ENCODE data around the gene TCF7L1. TPM values are rescaled to one million over a fixed set of nuclear protein-coding genes. Genes with fewer than 3 reads are reported as not detected.
A peak's percentile ranks its signal among the peaks of the same experiment; 100 is the strongest.

The TCF7L1 gene
- total and polyA plus RNA-seq, 2 of the 13 experiments (the other 11 are each of a cell fraction or from before 2014, with no cell fraction given), result 0.04 to 0.15 TPM

DNA sequence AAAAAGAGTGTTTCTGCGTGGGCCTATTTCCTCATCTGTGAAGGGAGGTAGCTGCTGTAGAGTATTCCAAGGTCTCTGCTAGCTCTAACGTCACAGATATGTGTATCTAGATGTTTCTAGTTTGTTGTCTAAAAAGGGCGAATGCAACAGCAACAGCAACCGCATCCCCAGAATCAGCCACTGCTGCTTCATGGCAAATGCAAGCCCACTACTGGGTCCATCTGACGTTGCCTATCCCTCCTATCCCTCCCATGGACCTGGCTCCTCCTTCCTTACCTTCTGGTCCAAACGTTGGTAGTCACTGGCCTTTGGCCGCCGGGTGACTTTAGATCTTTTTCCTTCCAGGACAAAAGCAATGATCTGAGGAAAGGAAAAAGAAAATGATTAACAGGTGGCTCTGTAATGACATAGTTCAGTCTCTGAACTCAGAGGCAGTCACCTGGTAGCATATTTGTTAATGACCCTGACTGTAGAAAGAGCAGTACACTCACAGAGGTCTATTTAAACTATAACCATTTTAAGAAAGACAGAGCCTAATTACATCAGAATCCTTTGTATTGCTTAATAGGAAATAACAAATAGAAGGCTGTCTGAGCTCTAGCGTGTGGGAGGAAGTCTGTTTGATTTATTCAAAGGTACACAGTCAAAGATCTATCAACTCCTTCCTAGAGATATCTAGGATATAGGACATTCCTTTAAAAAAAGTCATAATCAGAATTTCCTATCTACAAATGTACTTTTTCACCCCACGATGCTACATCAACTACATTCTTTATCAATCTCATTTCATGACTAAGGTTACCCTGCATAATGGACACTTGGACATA is 191.7 kb downstream of the TCF7L1 start (continued):
- TF ChIP-seq ZNF572 (CRISPR knock-in tag; IDR thresholded peaks at IDR 0.05), result no peak
- TF ChIP-seq, protein P1, sequence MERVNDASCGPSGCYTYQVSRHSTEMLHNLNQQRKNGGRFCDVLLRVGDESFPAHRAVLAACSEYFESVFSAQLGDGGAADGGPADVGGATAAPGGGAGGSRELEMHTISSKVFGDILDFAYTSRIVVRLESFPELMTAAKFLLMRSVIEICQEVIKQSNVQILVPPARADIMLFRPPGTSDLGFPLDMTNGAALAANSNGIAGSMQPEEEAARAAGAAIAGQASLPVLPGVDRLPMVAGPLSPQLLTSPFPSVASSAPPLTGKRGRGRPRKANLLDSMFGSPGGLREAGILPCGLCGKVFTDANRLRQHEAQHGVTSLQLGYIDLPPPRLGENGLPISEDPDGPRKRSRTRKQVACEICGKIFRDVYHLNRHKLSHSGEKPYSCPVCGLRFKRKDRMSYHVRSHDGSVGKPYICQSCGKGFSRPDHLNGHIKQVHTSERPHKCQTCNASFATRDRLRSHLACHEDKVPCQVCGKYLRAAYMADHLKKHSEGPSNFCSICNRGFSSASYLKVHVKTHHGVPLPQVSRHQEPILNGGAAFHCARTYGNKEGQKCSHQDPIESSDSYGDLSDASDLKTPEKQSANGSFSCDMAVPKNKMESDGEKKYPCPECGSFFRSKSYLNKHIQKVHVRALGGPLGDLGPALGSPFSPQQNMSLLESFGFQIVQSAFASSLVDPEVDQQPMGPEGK (CRISPR knock-in tag; IDR thresholded peaks at IDR 0.05), result no peak
- TF ChIP-seq MATR3 (CRISPR knock-in tag; IDR thresholded peaks at IDR 0.05), result no peak
- no peak for TF ChIP-seq ZNF557 (CRISPR knock-in tag; IDR thresholded peaks at IDR 0.05)
- peak; percentile 35; the same call in 1 of the 2 replicates for TF ChIP-seq ELF1 (CRISPR knock-in tag; IDR thresholded peaks at IDR 0.05)
- peak; percentile 50; the same call in 1 of the 2 replicates for TF ChIP-seq FOXK2 (IDR thresholded peaks at IDR 0.05)
- TF ChIP-seq KDM3A (CRISPR knock-in tag; IDR thresholded peaks at IDR 0.05; ENCODE audit: low read depth), result peak; percentile 29; the same call in 1 of the 2 replicates
- TF ChIP-seq, protein P2, sequence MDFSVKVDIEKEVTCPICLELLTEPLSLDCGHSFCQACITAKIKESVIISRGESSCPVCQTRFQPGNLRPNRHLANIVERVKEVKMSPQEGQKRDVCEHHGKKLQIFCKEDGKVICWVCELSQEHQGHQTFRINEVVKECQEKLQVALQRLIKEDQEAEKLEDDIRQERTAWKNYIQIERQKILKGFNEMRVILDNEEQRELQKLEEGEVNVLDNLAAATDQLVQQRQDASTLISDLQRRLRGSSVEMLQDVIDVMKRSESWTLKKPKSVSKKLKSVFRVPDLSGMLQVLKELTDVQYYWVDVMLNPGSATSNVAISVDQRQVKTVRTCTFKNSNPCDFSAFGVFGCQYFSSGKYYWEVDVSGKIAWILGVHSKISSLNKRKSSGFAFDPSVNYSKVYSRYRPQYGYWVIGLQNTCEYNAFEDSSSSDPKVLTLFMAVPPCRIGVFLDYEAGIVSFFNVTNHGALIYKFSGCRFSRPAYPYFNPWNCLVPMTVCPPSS (IDR thresholded peaks at IDR 0.05), result no peak
- no peak for TF ChIP-seq NFKB2 (CRISPR knock-in tag; IDR thresholded peaks at IDR 0.05; ENCODE audit: borderline replicate concordance)
- 0 out of 2 replicates have a peak, but pooled peaks have one; percentile 13 for TF ChIP-seq HCFC1 (IDR thresholded peaks at IDR 0.05; ENCODE audit: low read depth, low read length)
- 0 out of 2 replicates have a peak, but pooled peaks have one; percentile 34 for TF ChIP-seq ZNF639 (CRISPR knock-in tag; conservative IDR thresholded peaks at IDR 0.05)
- peak; percentile 28; the same call in 1 of the 2 replicates for TF ChIP-seq ZFX (CRISPR knock-in tag; IDR thresholded peaks at IDR 0.05; ENCODE audit: low read depth)
- TF ChIP-seq, protein P3, sequence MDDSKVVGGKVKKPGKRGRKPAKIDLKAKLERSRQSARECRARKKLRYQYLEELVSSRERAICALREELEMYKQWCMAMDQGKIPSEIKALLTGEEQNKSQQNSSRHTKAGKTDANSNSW (CRISPR knock-in tag; IDR thresholded peaks at IDR 0.05; ENCODE audit: borderline replicate concordance), result no peak
- no peak for TF ChIP-seq CEBPZ (IDR thresholded peaks at IDR 0.05; ENCODE audit: low read length)
- no peak for TF ChIP-seq MYNN (CRISPR knock-in tag; IDR thresholded peaks at IDR 0.05; ENCODE audit: low read depth)
- TF ChIP-seq FIP1L1 (IDR thresholded peaks at IDR 0.05; ENCODE audit: borderline replicate concordance, insufficient read depth, low read depth, low read length), result no peak
- peak; percentile 92 for TF ChIP-seq PHF5A (CRISPR knock-in tag; IDR thresholded peaks at IDR 0.05; ENCODE audit: low read depth, unreplicated experiment)
- TF ChIP-seq, protein P4, sequence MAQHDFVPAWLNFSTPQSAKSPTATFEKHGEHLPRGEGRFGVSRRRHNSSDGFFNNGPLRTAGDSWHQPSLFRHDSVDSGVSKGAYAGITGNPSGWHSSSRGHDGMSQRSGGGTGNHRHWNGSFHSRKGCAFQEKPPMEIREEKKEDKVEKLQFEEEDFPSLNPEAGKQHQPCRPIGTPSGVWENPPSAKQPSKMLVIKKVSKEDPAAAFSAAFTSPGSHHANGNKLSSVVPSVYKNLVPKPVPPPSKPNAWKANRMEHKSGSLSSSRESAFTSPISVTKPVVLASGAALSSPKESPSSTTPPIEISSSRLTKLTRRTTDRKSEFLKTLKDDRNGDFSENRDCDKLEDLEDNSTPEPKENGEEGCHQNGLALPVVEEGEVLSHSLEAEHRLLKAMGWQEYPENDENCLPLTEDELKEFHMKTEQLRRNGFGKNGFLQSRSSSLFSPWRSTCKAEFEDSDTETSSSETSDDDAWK (CRISPR knock-in tag; IDR thresholded peaks at IDR 0.05), result no peak
- TF ChIP-seq ZNF607 (CRISPR knock-in tag; IDR thresholded peaks at IDR 0.05; ENCODE audit: borderline replicate concordance), result peak; percentile 32; the same call in 1 of the 2 replicates

Data from HepG2 (cell line).